NOMO-1 treated with dmso at 0.1 percent for 144 hours (cell line): ENCODE results near the gene GMEB1.
A peak's percentile ranks its signal among the peaks of the same experiment; 100 is the strongest.
"Not testable (repeated sequence)": the region's sequence is repeated elsewhere in the genome, so short reads cannot be mapped to it uniquely, and the experiment has no call there.

ENCODE experiments used
- DNase-seq: peaks from one replicate; lab custom pipeline; 2025; ENCODE audit not compliant: unreplicated experiment; lab: John Stamatoyannopoulos, UW

GMEB1 gene, protein sequence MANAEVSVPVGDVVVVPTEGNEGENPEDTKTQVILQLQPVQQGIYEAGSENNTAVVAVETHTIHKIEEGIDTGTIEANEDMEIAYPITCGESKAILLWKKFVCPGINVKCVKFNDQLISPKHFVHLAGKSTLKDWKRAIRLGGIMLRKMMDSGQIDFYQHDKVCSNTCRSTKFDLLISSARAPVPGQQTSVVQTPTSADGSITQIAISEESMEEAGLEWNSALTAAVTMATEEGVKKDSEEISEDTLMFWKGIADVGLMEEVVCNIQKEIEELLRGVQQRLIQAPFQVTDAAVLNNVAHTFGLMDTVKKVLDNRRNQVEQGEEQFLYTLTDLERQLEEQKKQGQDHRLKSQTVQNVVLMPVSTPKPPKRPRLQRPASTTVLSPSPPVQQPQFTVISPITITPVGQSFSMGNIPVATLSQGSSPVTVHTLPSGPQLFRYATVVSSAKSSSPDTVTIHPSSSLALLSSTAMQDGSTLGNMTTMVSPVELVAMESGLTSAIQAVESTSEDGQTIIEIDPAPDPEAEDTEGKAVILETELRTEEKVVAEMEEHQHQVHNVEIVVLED

DNA sequence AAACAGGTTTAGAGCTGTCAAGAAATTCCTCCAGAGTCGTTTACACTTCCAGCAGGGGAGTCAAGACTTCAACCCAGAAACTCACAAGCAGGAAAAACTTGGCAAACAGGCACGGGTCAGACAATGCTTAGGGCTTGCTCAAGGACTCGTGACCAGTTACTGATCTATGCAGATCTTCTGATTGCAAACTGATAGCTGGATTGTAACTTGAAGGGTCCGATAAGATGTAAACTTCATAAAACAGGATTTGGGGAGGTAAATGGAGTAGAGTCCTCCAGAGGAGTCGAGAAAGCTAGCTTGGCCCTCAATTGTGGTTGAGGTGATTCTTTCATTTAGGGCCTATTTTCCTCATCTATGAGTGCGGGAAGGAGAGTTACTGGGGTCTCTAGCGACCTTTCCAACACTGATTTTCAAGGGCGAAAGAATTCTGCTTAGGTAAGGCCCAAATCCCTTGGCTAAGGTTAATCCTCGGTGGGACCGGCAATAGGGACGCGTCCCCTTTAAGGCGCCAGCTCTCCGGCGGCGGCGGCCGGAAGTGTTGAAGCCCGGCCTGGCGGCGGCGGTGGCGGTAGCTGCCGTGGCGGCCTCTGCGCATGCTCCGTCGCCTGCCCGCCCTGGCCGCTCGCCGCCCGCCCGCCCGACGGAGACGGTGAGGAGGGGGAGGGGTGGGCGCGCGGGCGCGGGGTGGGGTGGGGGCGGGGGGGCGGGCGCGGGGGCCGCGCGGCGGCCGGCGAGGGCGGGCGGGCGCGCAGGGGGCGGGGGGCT, at the start of gene GMEB1:
Gene GMEB1 (plus strand): TSS at position 594 of the 765 bp plus-strand sequence. CDS start 14,829 bp downstream, outside the sequence.
- DNase-seq, result peak; percentile 83

DNA sequence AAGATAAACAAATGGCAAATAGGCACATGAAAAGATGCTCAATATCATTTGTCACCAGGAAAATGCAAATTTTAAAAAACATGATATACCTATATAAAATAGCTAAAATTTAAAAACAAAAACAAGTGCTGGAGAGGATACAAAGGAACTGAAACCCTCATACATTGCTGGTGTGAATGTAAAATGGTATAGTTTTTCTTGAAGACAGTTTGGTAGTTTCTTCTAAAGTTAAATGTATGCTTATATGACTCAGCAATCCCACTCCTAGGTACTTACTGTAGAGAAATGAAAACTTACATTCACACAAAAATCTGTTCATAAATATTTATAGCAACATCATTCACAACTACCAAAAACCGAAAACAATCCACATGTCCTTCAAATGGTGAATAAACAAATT, 36.9 kb upstream of the GMEB1 start:
- DNase-seq, result no peak

DNA sequence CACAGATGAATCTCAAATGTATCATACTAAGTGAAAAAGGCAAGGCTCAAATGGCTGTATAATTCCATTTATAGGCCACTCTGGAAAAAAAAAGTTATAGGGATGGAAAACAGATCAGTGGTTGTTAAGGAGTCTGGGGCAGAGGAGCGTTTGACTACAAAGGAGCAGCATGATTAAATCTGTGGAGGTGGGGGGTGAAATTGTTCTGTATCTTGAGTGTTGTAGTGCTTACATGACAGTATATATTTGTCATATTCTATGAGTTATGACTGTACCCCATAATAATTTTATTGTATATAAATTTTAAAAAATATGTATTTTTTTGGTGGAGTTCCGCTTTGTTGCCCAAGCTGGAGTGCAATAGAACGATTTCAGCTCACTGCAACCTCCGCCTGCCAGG, 36.0 kb upstream of the GMEB1 start:
- DNase-seq, result no peak

DNA sequence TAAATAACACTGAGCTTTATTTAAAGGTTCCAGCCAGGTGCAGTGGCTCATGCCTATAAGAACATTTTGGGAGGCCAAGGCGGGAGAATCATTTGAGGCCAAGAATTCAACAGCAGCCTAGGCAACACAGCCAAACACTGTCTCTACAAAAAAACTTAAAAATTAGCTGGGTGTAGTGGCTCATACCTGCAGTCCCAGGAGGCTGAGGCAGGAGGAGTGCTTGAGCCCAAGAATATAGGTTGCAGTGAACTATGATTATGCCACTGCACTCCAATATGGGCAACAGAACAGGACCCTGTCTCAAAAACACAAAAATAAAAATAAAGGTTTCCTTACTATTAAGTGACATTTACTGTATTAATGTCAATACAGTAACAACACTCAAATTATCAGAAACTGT, 27.8 kb upstream of the GMEB1 start:
- DNase-seq, result no peak

DNA sequence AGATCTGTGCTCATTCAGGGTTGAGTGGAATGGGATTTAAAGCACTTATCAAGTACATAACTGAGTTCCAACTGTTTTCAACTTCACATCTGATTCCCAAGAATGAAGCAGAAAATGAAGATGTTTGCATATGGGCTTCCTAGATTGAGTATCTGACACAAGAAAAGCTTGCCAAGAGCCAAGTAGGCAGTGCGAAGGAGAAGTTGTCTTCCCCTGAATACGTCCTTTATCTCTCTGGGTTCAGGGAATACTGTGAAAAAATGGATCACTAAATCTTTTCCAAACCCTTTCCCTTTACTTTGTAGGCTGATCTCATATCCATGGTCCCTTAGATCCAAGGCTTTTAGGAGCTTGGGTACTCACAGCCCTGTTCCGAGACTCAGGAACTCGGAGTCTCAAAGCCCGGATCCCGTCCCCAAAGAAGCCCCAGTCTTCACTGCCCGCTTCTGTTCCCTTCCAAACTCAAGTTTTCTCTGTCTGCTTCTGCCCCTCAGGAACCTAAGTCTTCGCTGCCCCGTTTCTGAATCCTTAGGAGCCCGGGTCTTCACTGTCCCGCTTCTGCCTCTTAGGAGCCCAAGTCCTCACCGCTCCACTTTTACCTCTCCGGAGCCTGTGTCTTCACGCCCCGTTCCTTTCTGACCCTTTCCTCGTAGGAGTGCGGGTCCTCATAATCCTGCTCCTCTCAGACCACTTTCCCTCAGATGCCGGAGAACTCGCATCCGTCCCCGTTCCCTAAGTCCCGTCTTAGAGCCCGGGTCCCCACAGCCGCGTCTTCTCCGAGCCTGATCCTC, 26.3 kb upstream of the GMEB1 start:
- DNase-seq, result no peak

DNA sequence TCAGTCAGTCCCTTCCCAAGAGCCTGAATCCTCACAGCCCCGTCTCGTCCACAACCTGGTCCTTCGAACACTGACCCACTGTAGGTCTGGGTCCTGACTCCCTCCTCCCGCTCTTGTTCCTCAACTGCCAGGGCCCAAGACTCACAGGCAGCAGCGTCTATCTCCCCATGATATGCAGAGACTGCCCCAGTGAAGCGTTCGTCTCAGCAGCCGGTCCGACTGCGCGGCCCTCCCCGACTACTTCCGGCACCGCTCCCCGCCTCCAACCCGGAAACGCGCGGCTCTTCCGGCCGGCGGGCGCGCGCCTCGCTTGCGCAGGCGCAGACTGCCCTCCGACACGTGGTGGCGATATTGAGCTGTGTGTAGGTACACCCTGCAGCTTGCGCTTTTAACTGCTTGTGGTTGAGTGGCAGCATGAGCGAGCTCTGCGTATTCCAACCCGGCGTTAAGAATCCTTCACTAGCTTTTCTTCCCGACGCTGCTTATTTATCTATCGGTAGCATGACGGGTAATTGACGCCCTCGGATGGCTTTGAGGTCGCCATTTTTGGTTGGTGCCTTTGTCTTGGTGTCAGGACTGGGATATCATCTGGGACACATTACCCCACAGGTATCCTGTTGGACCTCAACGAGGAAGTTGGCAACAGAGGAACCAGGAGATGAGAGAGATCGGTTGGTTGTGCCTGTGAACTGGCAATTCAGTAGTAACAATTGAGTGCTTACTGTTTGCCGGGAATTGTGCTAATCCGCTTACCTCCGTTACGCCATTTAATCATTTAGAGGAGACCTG, 25.5 kb upstream of the GMEB1 start, which contains the start of gene TAF12:
Gene TAF12 (minus strand): TSS at position 221 of the 789 bp plus-strand sequence. CDS start 20,986 bp downstream, outside the sequence.
- DNase-seq, result peak; percentile 94

DNA sequence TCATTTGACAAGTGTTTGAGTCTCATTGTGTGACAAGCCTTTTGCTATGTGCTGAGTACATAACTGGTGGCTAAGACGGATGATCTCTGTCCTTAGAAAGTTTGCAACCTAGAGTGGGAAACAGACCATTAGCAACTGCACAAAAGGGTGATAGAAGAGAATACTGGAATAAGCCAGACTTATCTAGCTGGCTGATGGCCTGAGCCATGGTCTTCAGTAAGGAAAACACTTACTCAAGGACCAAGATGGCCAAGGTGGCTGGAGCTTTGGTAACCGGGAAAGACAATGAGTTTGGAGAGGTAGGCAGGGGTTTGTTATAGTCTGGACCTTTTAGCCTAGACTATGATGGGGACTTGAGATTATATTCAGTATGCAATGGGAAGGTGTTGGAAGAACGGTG, 24.1 kb upstream of the GMEB1 start:
- DNase-seq, result no peak

DNA sequence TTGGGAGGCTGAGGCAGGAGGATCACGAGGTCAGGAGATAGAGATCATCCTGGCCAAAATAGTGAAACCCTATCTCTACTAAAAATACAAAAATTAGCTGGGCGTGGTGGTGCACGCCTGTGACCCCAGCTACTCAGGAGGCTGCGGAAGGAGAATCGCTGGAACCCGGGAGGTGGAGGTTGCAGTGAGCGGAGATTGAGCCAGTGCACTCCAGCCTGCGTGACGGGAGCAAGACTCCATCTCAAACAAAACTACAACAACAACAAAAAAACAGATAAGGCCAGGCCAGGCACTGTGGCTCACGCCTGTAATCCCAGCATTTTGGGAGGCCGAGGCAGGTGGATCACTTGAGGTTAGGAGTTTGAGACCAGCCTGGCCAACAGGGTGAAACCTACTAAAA, 23.2 kb upstream of the GMEB1 start:
- DNase-seq, result not testable (repeated sequence)

DNA sequence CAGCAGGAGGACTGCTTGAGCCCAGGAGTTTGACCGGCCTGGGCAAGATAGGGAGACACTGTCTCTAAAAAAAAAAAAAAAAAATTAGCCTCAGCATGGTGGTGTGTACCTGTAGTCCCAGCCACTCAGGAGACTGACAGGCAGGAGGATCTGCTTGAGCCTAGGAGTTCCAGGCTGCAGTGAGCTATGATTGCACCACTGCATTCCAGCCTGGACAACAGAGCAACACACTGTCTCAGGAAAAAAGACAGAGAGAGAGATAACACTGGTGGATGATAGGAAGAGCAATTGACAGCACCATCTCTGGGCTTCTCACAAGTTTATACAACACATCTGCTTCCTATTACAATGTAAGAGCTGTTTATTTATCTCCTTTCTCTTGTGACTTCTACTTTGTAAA, 22.5 kb upstream of the GMEB1 start:
- no peak for DNase-seq

DNA sequence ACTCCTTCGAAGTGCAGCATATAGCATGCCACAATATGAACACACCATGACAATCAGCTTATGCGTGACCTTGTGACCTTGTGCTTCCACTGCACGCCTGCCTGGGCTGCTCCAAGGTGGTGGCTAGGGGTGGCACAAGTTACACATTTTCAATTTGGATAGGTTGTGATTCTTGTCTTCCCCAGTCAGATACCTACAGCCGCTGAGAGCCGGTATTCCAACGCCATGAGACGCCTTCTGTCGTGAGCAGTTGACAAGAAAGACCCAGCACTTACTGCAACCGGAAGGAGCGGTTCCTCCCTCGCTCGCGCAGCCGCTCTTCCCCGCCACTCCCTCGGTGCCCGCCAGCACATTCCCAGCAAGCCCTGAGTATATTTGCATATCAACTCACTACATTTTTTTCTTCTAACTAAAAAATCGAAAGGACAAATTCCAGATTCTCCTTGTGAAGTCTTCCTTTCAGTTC, 20.5 kb upstream of the GMEB1 start:
- DNase-seq, result peak; percentile 88

DNA sequence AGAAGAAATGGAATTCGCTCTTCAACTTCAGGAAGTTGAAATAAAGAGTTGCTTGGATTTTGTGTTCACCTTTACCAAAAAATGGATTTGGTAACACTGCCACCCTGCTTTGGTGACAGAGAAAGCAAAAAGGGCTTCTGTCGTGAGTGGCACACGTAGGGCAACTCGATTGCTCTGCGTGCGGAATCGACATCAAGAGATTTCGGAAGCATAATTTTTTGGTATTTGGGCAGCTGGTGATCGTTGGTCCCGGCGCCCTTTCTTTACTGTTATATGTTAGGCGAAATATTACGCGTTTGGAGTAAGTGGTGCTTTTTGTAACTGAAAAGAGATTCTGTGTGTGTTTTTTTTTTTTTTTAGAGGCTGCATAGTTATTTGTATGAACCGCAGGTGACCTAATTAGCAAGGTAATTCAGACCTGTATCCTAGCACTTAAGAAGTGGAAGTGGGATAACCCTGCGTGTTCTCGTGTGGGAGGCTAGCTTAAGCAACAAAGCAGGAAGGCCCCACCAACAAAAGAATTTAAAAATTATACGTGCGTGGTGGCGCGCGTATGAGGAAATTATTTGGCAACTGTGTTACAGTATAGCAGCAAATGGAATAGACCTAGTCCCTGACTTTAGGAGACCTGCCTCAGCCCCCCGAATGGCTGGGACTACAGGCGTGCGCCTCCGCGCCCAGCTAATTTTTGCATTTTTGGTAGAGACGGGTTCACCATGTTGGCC, 19.9 kb upstream of the GMEB1 start, which contains the start of gene RNU11:
Gene RNU11 (plus strand): TSS at position 127 of the 725 bp plus-strand sequence.
- DNase-seq, result peak; percentile 93

DNA sequence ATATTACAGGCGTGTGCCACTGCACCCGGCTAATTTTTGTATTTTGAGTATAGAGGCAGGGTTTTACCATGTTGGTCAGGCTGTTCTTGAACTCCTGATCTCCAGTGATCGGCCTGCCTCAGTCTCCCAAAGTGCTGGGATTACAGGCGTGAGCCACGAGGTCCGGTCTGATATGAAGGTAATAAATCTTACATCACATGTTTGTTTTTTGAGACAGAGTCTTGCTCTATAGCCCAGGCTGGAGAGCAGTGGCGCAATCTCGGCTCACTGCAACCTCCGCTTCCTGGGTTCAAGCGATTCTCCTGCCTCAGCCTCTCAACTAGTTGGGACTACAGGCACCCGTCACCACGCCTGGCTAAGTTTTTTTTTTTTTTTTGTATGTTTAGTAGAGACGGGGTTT, 15.5 kb upstream of the GMEB1 start:
- not testable (repeated sequence) for DNase-seq

DNA sequence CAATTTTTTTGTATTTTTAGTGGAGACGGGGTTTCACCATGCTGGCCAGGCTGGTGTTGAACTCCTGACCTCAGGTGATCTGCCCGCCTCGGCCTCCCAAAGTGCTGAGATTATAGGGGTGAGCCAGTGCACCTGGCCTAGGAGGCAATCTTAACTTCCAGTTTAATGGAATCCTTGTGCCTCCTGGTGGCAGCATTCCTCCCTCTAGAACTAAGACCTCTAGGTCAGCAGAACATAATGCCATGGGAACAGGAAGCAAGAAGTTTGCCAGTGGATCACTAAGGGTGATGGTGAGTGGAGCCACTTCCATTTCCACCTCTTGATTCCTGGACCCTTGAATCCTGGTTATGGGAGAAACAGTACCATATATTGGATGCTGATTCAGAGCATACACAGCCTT, 14.7 kb upstream of the GMEB1 start:
- DNase-seq, result not testable (repeated sequence)

DNA sequence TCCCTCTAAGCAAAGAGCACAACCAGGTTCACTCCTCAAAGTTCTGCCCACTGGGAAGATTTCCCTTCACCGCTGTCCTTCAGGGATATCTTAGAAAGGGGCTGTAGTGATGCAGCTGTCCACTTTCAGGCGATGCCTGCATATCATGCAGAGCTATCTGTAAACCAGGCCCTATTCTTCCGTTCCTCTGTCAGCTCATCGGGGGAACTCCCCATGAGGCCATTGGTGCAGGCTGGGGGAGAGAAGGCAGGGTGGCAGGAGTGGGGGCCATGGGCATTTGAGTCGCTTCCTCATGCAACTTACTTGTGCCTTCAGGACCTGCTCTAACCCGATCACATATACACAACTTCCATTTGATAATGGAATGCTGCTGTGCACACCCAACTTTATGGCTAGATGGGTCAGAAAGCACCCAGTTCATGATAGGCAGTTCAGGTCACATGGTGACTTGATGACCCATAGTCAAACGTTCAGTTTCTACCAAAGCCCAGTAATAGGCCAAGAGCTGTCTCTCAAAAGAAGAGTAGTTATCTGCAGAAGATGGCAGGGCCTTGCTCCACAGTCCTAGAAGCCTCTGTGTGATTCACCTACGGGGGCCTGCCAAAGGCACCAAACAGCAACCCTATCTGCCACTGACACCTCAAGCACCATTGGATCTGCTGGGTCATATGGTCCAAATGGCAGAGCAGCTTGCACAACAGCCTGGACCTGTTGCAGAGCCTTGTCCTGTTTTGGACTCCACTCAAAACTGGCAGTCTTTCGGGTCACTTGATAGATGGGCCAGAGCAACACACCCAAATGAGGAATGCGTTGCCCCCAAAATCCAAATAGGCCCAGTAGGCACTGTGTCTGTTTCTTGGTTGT, 12.9 kb upstream of the GMEB1 start:
- DNase-seq, result not testable (repeated sequence)

DNA sequence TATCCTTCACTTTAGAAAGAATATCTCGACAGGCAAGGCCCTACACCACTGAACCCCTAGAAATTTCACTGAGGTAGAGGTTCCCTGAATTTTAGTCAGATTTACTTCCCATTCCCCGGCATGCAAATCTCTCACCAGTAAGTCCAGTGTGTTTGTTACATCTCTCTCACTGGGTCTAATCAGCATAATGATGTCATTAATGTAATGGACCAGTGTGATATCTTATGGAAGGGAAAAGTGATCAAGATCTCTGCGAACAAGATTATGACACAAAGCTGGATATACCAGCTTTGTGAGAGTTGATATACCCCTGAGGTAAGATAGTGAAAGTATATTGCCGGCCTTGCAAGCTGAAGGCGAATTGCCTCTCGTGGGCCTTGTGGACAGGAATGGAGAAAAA, 12.2 kb upstream of the GMEB1 start:
- DNase-seq, result no peak

DNA sequence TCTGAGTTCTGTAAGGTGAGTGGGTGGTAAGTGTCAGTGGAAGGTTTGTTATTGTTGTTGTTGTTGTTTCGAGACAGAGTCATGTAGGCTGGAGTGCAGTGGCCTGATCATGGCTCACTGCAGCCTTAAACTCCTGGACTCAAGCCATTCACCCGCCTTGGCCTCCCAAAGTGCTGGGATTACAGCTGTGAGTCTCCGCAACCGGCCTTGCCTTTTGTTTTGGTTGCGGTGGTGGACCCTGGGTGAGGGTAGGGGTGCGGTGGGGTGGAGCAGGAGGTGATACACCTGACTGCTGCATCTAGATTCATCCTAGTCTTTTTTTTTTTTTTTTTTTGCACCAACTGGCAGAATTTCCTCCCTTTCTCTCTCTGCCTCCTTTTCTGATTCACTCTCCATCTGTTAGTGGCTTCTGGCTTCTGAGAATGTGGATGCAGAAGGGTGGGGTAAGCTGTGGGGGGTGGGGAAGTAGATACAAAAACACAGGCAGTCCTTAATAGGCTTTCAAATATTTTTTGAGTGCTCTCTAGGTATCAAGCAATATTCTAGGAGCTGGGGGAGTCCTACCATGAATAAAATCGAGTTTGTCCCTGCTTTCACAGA, 4.6 kb upstream of the GMEB1 start:
- no peak for DNase-seq

DNA sequence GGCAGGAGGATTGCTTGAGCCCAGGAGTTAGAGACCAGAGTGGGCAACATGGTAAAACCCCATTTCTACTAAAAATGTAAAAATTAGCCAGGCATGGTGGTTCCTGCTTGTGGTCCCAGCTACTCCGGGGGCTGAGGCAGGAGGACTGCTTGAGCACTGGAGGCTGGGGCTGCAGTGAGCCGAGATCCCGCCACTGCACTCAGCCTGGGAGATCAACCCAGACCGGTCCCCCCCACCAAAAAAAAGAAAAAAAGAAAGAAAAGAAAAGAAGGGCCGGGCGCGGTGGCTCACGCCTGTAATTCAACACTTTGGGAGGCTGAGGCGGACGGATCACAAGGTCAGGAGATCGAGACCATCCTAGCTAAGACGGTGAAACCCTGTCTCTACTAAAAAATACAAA, 1.8 kb upstream of the GMEB1 start:
- DNase-seq, result no peak
